ENCODE measurements around the gene FIP1L1. TPM values are rescaled to one million over a fixed set of nuclear protein-coding genes. Genes with fewer than 3 reads are reported as not detected.
A peak's percentile ranks its signal among the peaks of the same experiment; 100 is the strongest.
"Not testable (repeated sequence)": the region's sequence is repeated elsewhere in the genome, so short reads cannot be mapped to it uniquely, and the experiment has no call there.

The FIP1L1 gene, protein sequence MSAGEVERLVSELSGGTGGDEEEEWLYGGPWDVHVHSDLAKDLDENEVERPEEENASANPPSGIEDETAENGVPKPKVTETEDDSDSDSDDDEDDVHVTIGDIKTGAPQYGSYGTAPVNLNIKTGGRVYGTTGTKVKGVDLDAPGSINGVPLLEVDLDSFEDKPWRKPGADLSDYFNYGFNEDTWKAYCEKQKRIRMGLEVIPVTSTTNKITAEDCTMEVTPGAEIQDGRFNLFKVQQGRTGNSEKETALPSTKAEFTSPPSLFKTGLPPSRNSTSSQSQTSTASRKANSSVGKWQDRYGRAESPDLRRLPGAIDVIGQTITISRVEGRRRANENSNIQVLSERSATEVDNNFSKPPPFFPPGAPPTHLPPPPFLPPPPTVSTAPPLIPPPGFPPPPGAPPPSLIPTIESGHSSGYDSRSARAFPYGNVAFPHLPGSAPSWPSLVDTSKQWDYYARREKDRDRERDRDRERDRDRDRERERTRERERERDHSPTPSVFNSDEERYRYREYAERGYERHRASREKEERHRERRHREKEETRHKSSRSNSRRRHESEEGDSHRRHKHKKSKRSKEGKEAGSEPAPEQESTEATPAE
- polyA plus RNA-seq (2013, experiment 1 of 2): 59.6 TPM
- 64.2 TPM for polyA plus RNA-seq (2013, experiment 2 of 2)

DNA sequence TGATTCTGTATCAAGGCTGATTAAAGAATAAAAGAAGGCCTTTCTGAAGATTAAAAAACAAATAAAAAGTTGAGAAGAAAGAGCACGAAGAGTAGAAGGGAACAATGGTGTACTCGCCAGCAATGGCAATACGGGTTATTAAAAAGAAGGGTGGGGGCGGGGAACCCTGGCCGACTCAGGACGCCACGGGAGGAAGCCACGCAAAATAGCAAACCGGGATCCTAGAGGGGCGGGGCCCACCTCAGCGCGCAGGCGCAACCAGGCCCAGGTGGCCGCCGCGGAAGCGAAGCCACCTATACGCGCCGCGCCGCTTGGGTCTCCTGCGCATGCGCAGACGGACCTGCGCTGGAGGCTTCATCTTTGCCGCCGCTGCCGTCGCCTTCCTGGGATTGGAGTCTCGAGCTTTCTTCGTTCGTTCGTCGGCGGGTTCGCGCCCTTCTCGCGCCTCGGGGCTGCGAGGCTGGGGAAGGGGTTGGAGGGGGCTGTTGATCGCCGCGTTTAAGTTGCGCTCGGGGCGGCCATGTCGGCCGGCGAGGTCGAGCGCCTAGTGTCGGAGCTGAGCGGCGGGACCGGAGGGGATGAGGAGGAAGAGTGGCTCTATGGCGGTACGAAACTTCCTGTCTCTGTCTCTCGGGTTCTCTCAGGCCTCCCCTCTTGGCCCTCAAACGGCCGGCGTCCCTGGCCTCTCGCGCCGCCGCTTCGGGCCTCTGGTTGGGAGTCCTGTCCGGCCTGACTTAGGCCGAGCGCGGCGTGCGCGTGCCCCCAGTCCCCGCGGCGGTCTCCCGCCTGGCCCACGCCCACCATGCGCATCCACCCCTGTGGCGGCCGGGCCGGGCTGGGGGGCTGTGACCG is at the start of gene FIP1L1:
Gene FIP1L1, plus strand, starts transcription at position 323 of the 852 bp plus-strand sequence. Its CDS starts 198 bp downstream, at position 521.
- Histone ChIP-seq H3K9me3 (ENCODE audit: control insufficient read depth, low read length) (no peaks in the 10 kb centered on the region), H3K4me1 (ENCODE audit: control insufficient read depth, insufficient read depth, low read length, poor library complexity, severe bottlenecking) (no peaks in the 10 kb centered on the region), H3K4me3 (ENCODE audit: extremely low read depth, insufficient read depth, low read length, poor library complexity, severe bottlenecking) (peak within 1 kb of the TSS; percentile 83), H3K27ac (ENCODE audit: low read depth, low read length, severe bottlenecking) (peak within 1 kb of the TSS; percentile 65), H3K36me3 (ENCODE audit: control insufficient read depth, insufficient read depth, low read length) (peaks cover 15% of the 10 kb centered on the region)
- 0% methylated on average over 57 to 62 of the region's 85 CpGs for WGBS, 2 experiments (ENCODE audit: insufficient coverage in 2 of 2)

DNA sequence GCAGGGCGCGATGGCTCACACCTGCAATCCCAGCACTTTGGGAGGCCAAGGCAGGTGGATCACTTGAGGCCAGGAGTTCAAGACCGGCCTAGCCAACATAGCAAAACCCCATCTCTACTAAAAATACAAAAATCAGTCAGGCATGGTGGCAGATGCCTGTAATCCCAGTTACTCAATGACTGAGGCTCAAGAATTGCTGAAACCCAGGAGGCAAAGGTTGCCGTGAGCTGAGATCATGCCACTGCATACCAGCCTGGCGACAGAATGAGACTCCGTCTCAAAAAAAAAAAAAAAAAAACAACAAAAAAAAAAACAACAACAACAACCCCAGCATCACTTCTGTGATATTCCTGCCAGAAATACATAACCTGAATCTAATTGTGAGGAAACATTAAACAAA is 42.5 kb upstream of the FIP1L1 start:
- WGBS, 2 experiments (ENCODE audit: insufficient coverage in 2 of 2): 84 to 96% methylated on average over 3 of the region's 6 CpGs
- H3K9me3 ChIP-seq (ENCODE audit: control insufficient read depth, low read length); H3K4me3 ChIP-seq (ENCODE audit: extremely low read depth, insufficient read depth, low read length, poor library complexity, severe bottlenecking); H3K4me1 ChIP-seq (ENCODE audit: control insufficient read depth, insufficient read depth, low read length, poor library complexity, severe bottlenecking); H3K27ac ChIP-seq (ENCODE audit: low read depth, low read length, severe bottlenecking); H3K36me3 ChIP-seq (ENCODE audit: control insufficient read depth, insufficient read depth, low read length): not testable (repeated sequence)

DNA sequence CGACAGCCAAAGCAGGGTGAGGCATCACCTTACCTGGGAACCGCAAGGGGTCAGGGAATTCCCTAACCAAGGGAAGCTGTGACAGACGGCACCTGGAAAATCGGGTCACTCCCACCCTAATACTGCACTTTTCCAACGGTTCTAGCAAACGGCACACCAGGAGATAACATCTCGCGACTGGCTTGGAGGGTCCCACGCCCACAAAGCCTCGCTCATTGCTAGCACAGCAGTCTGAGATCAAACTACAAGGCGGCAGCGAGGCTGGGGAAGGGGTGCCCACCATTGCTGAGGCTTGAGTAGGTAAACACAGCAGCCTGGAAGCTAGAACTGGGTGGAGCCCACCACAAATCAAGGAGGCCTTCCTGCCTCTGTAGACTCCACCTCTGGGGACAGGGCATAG is 37.3 kb upstream of the FIP1L1 start:
- H3K4me1 ChIP-seq (ENCODE audit: control insufficient read depth, insufficient read depth, low read length, poor library complexity, severe bottlenecking); H3K4me3 ChIP-seq (ENCODE audit: extremely low read depth, insufficient read depth, low read length, poor library complexity, severe bottlenecking); H3K9me3 ChIP-seq (ENCODE audit: control insufficient read depth, low read length); H3K36me3 ChIP-seq (ENCODE audit: control insufficient read depth, insufficient read depth, low read length); H3K27ac ChIP-seq (ENCODE audit: low read depth, low read length, severe bottlenecking): not testable (repeated sequence)
- WGBS, 2 experiments (ENCODE audit: insufficient coverage in 2 of 2): 92 to 98% methylated on average over 9 to 12 of the region's 12 CpGs

GRCh38 chr4:53346392-53346791 is 31.0 kb upstream of the FIP1L1 start:
- H3K4me3 ChIP-seq (ENCODE audit: extremely low read depth, insufficient read depth, low read length, poor library complexity, severe bottlenecking); H3K36me3 ChIP-seq (ENCODE audit: control insufficient read depth, insufficient read depth, low read length): not testable (repeated sequence)
- 100% methylated on average over 2 of the region's 2 CpGs; no CpG with 5 or more reads in 1 of the 2 experiments for WGBS, 2 experiments (ENCODE audit: insufficient coverage in 2 of 2)

GRCh38 chr4:53346920-53347852 is 30.3 kb upstream of the FIP1L1 start:
- H3K4me1 ChIP-seq (ENCODE audit: control insufficient read depth, insufficient read depth, low read length, poor library complexity, severe bottlenecking): peaks cover 6% of the 10 kb centered on the region
- H3K36me3 ChIP-seq (ENCODE audit: control insufficient read depth, insufficient read depth, low read length): no peaks in the 10 kb centered on the region
- 88 to 100% methylated on average over 2 to 4 of the region's 5 CpGs for WGBS, 2 experiments (ENCODE audit: insufficient coverage in 2 of 2)
- no peaks in the 10 kb centered on the region for H3K9me3 ChIP-seq (ENCODE audit: control insufficient read depth, low read length)
- H3K27ac ChIP-seq (ENCODE audit: low read depth, low read length, severe bottlenecking): no peak overlapping the region
- H3K4me3 ChIP-seq (ENCODE audit: extremely low read depth, insufficient read depth, low read length, poor library complexity, severe bottlenecking): no peak overlapping the region

More at GRCh38 chr4:53346392-53346791, 31.0 kb upstream of the FIP1L1 start:
- not testable (repeated sequence) for H3K9me3 ChIP-seq (ENCODE audit: control insufficient read depth, low read length); H3K4me1 ChIP-seq (ENCODE audit: control insufficient read depth, insufficient read depth, low read length, poor library complexity, severe bottlenecking); H3K27ac ChIP-seq (ENCODE audit: low read depth, low read length, severe bottlenecking)

DNA sequence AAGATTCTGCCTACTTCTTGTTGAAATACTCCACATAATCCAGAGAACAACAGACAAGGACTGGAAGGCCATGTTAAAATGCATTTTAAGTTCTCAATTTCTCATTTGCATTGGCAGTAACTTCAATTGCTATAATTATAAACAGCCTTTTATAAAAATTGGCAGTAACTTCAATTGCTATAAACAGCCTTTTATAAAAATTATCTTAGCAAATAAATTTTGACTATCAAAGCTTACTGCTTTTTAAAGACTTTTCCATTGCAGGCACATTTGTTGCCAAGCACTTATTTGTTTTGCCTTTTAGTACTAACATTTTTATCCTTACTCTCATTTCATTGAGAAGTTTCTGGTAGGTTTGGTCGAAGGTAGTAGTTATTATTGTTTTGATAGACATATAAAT is 29.4 kb upstream of the FIP1L1 start:
- H3K4me1 ChIP-seq (ENCODE audit: control insufficient read depth, insufficient read depth, low read length, poor library complexity, severe bottlenecking): peaks cover 6% of the 10 kb centered on the region
- H3K9me3 ChIP-seq (ENCODE audit: control insufficient read depth, low read length): no peaks in the 10 kb centered on the region
- no peaks in the 10 kb centered on the region for H3K36me3 ChIP-seq (ENCODE audit: control insufficient read depth, insufficient read depth, low read length)
- H3K27ac ChIP-seq (ENCODE audit: low read depth, low read length, severe bottlenecking): no peak overlapping the region
- WGBS, 2 experiments (ENCODE audit: insufficient coverage in 2 of 2): no CpG with 5 or more reads among the region's 1 CpG
- no peak overlapping the region for H3K4me3 ChIP-seq (ENCODE audit: extremely low read depth, insufficient read depth, low read length, poor library complexity, severe bottlenecking)

DNA sequence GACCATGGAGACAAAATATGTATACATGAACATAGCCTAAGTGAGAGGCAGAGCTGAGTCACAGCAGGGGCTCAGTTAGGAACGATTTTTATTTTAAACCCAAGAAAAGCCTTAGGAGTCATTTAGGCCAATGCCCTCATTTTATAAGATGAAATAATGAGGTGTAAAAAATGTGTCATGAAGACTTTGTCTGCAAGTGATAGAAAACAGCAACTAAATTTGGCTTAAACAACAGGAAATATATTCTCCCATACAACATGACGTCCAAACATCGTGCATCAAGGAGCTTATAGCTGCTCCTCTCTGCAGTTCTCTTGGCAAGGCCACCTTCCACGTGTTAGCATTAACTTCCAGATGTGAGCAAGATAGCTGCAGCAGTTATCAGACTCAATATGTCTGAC is 28.4 kb upstream of the FIP1L1 start:
- Histone ChIP-seq H3K36me3 (ENCODE audit: control insufficient read depth, insufficient read depth, low read length) (no peaks in the 10 kb centered on the region), H3K27ac (ENCODE audit: low read depth, low read length, severe bottlenecking) (no peak overlapping the region), H3K4me1 (ENCODE audit: control insufficient read depth, insufficient read depth, low read length, poor library complexity, severe bottlenecking) (peaks cover 6% of the 10 kb centered on the region), H3K9me3 (ENCODE audit: control insufficient read depth, low read length) (no peaks in the 10 kb centered on the region), H3K4me3 (ENCODE audit: extremely low read depth, insufficient read depth, low read length, poor library complexity, severe bottlenecking) (no peak overlapping the region)
- 92 to 95% methylated on average over 3 of the region's 4 CpGs for WGBS, 2 experiments (ENCODE audit: insufficient coverage in 2 of 2)

- Histone ChIP-seq H3K36me3 (ENCODE audit: control insufficient read depth, insufficient read depth, low read length) (no peaks in the 10 kb centered on the region), H3K27ac (ENCODE audit: low read depth, low read length, severe bottlenecking) (no peak overlapping the region), H3K4me3 (ENCODE audit: extremely low read depth, insufficient read depth, low read length, poor library complexity, severe bottlenecking) (no peak overlapping the region), H3K4me1 (ENCODE audit: control insufficient read depth, insufficient read depth, low read length, poor library complexity, severe bottlenecking) (no peaks in the 10 kb centered on the region), H3K9me3 (ENCODE audit: control insufficient read depth, low read length) (no peaks in the 10 kb centered on the region)
- 92 to 93% methylated on average over 17 to 20 of the region's 32 CpGs for WGBS, 2 experiments (ENCODE audit: insufficient coverage in 2 of 2)
Observed at GRCh38 chr4:53354012-53354722, 23.3 kb upstream of the FIP1L1 start.

DNA sequence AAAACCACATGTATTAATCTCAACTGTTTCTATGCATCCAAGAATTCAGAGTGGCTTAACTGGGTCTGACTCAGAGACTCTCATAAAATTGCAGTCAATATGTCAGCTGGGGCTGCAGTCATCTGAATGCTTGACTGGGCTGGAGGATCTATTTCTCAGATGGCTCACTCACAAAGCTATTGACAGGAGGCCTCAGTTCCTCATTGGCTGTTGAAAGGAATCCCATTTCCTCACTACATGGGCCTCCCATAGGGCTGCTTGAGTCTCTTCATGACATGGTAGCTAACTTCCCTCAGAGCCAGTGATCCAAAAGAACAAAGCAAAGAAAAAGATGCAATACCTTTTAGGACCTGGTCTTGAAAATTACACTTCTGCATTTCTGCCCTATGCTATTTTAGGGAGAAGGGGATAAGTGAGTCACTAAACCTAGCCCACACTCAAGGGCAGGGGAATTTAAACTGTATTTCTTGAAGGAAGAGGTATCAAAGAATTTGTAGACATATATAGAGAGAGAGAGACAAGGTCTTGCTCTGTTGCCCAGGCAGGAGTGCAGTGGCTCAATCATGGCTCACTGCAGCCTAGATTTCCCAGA is 21.4 kb upstream of the FIP1L1 start:
- H3K4me3 ChIP-seq (ENCODE audit: extremely low read depth, insufficient read depth, low read length, poor library complexity, severe bottlenecking): no peak overlapping the region
- no peaks in the 10 kb centered on the region for H3K4me1 ChIP-seq (ENCODE audit: control insufficient read depth, insufficient read depth, low read length, poor library complexity, severe bottlenecking)
- no peaks in the 10 kb centered on the region for H3K9me3 ChIP-seq (ENCODE audit: control insufficient read depth, low read length)
- no peak overlapping the region for H3K27ac ChIP-seq (ENCODE audit: low read depth, low read length, severe bottlenecking)
- no peaks in the 10 kb centered on the region for H3K36me3 ChIP-seq (ENCODE audit: control insufficient read depth, insufficient read depth, low read length)
